NK-92 treated with Interleukin-12 subunit alpha and Interleukin-12 subunit beta, amount 100 ng/mL, for 24 hours (cell line): ENCODE data around the gene DOCK4.

Experiments
- DNase-seq: peaks from one replicate; lab custom pipeline; 2025; lab: John Stamatoyannopoulos, UW

DOCK4 gene

DNA sequence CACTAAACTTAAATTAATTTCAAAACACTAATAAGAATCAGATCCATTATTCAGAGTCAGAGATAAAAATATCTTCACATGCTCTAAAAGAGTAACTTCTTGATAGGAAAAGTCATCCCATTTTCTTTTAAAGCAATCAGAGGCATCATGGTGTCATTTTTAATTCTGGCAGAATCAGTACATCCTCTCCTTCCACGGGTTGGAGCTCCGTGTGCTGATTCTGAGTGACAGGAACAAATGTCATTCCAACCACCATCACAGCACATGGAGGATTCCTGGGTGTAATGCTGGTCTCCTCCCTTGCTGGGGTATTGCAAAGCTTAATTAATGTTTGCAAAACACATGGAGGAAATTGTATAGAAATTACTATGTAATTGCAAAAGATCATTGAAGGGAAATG lies 529.4 kb downstream of the DOCK4 start:
- DNase-seq, result no peak
